Muscle of back (tissue), 11 donors: ENCODE data around the gene SPECC1. TPM values are rescaled to one million over a fixed set of nuclear protein-coding genes. Genes with fewer than 3 reads are reported as not detected.
"Not testable (repeated sequence)": the region's sequence is repeated elsewhere in the genome, so short reads cannot be mapped to it uniquely, and the experiment has no call there.

Experiments
- DNase-seq, 3 donors: peaks; one replicate each; pipeline versions ENCODE4 v3.0.0 to v3.0.0-alpha.2; 2013
- polyA plus RNA-seq, 10 donors: library from polyadenylated mRNA; unstranded; fragments of 120-200 nt; gene quantifications; one replicate each; pipeline ENCODE4 v1.2.1, GENCODE V29; 2013; ENCODE audit not compliant: insufficient read length in 10 of 10

Gene SPECC1
- polyA plus RNA-seq, 10 donors, result 6.1 to 11.2 (median 7.8) TPM

DNA sequence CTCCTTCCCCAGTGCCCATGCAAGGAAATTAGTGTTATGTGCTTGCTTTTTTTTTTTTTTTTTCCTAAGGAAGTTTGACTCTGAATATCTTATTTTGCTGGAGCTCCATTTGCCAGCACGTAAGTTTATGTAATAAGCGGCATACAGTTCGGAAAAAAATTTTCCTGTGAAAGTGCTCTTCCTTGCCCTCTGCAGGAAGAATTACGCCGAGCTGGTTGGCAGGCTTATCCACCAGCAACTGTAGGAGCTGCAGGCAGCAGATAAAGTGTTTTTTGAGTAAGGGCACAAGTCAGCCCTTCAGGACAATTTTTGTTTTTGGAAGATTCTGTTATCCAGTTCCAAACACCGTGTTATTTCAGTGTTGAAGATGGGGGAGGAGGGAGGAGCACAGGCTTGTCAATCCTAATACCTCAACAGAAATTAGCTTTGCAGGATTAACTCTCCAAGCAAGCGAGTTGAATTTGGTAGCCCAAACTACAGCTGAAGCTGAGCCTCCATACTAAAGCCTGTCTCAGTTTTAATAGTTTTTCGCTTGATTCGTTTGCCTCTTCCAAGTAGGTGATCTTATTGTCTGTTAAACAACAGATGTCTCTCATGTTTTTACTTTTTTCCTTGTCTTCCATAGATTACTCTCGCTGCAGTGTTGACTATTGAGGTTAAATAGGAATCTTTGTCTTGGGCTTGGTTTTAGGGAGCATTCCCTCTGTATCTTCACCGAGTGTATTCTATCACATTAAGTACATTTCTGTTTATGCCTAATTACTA is 1.1 kb downstream of the SPECC1 start:
- DNase-seq, result peak; percentile 38 to 77 (median 63)

DNA sequence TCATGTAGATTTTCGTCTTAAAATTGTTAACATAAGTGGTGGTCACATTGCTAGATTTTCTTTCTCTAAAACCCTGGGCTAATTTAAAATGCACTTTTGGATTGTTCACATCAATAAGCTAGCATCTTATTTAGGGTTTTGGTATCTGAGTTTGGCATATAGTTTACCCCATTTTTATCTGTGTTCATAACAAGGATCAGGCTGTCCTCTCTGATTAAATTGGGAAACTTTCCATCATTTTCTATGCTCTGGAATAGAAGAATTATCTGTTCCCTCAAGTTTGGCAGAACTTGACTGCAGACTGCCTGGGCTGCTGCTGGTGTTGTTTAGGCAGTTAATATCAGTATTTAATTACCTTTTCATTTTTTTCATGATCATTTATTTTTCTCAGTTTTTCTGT is 1.8 kb downstream of the SPECC1 start:
- DNase-seq, result no peak

DNA sequence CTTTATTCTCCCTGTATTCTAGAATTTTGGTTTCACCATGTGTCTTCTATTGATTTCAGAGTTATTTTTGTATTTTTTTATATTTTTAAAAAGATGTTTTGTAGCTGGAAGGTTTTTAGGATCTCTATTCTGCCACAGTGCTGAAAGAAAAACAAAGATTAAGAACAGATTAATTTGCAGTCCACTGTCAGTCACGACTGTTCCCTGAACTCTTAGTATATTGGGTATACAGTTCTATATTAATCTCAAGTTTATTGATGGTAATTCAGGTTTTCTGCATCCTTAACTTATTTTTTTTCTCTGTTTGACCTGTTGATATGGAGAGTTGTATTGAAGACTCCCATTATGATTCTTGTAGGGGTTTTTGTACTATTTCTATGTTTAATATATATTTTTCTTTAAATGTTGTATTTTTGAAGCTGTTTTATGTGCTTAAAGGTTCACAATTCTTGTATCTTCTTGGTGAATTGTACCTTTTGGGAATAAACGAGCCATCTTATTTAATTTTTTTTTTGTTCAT is 2.9 kb downstream of the SPECC1 start:
- DNase-seq, result no peak

DNA sequence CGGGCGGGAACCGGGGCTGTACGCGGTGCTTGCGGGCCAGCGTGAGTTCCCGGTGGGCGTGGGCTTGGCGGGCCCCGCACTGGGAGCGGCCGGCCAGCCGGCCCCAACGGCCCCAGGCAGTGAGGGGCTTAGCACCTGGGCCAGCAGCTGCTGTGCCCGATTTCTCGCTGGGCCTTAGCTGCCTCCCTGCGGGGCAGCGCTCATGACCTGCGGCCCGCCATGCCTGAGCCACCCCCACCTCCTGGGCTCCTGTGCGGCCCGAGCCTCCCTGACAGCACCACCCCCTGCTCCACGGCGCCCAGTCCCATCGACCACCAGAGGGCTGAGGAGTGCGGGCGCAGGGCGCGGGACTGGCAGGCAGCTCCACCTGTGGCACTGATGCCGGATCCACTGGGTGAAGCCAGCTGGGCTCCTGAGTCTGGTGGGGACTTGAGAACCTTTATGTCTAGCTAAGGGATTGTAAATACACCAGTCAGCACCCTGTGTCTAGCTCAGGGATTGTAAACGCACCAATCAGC is 7.4 kb downstream of the SPECC1 start:
- DNase-seq, result not testable (repeated sequence)

DNA sequence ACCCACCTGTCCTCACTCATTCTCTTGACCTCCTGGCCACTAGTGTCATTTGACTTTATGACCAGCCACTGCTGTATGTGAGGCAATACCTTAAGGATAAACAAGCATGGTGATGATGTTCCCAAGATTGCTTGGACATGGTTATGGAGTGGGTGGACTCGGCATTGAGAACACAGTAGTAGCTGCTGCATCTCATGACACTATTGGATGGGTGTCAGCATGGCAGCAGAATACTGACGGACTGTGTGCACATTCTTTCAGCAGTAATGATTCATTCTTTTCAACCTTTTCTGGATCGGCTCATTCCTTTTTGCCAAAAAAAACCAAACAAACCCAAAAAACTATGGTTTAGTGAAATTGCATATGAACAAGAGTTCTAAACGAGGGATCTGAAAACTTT is 13.5 kb downstream of the SPECC1 start:
- DNase-seq, result no peak

DNA sequence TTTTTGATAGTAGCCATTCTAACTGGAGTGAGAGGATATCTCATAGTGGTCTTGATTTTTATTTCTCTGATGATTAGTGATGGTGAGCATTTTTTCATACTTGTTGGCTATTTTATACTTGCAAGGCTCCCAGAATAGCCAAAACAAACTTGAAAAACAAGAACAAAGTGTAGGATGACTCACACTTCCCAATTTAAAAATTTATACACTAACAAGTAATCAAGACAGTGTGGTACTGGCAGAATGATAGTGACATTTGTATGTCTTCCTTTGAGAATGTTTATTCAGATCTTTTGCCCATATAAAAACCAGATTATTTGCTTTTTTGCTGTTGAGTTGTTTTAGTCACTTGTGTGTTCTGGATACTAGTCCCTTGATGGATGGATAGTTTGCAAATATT is 17.8 kb downstream of the SPECC1 start:
- no peak for DNase-seq

DNA sequence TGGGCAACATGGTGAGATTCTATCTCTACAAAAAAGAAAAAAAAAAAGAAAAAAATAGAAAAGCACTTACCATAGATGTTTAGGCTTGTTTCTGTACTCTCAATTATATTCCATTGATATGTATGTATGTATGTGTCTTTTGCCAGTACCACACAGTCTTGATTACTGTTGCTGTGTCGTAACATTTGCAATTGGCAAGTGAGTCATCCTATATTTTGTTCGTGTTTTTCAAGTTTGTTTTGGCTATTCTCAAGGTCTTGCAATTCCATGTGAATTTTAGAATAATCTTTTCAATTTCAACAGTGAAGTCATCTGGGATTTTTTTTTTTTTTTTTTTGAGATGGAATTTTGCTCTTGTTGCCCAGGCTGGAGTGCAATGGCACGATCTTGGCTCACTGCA is 19.3 kb downstream of the SPECC1 start:
- DNase-seq, result no peak

DNA sequence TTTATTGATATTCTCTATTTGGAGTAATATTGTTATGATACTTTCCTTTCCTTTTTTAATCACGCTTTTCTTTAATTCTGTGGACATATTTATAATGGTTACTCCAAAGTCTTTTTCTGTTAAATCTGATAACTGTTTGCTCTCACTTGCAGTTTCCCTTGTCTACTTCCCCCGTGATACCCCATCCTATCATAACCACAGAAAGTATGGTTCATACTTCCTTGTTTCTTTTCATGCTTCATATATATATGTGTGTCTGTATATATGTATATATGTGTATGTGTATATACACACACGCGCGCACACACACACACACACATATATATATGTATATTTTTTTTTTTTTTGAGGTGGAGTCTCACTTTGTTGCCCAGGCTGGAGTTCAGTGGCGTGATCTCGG is 23.5 kb downstream of the SPECC1 start:
- DNase-seq, result no peak

DNA sequence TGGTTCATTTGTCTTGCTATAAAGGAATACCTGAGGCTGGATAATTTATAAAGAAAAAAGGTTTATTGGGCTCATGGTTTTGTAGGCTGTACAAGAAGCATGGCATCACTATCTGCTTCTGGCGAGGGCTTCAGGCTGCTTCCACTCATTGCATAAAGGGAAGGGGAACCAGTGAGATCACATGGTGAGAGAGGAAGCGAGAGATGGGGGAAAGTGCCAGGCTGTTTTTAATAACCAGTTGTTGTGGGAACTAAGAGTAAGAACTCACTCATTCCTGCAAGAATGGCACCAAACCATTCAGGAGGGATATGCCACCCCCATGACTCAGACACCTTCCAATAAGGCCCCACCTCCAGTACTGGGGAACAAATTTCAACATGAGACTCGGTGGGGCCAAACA is 24.3 kb downstream of the SPECC1 start:
- no peak for DNase-seq

DNA sequence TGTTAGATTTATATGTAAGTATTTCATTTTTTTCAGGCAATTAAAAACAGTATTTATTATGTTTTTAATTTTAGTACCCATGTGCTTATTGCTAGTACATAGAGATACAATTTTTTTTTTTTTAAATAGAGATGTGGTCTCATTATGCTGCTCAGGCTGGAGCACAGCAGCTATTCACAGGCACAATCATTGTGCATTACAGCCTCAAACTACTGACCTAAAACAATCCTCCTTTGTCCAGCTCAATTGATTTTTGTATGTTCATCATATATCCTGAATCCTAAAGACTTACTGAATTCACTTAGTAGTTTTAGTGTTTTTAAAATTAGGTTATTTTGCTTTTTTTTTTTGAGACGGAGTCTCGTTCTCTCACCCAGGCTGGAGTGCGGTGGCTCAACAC is 26.3 kb downstream of the SPECC1 start:
- no peak for DNase-seq

DNA sequence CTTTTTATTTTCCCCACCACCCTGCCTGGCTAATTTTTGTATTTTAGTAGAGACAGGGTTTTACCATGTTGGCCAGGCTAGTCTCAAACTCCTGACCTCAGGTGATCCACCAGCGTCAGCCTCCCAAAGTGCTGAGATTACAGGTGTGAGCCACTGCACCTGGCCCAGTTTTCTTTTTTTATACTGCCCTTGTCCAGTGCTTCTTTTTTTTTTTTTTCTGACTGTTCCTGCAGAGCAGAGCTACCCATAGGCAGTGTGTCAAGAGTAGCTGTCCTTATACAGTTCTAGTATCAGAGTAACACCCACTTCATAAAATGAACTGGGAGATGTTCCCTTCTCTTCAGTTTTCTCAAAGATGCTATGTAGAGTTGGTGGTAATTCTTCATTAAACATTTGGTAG is 28.1 kb downstream of the SPECC1 start:
- DNase-seq, result not testable (repeated sequence)

DNA sequence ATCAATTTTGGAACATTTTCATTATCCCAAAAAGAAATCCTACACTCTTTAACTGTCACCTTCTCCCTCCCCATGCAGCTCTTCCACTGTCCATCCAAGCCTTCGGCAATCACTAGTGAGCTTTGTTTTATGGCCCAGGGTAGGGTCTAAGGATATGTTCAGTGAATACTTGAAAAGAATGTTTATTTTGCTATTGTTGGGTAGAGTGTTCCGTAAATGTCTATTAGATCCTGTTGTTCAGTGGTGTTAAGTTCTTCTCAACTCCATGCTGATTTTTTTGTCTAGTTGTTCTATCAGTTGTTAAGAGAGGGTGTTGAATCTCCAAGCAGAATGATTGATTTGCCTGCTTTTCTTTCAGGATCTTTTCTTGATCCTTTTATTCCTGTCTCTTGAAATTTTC is 29.9 kb downstream of the SPECC1 start:
- DNase-seq, result no peak

DNA sequence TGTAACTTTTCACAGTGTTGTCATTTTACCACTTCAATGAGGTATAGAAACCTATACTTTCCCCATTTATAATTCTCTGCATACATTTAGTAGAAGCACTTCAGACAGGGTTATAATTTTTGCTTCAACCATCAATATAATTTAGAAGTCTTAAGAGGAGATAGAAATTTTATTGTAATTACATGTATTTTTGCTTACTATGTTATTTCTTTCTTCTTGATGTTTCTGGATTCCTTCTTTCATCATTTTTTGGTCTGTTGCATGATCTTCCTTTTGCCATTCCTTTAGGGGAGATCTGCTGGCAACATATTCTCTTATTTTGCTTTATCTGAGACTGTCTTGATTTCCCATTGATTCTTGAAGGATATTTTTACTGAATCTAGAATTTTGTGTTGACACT is 31.1 kb downstream of the SPECC1 start:
- no peak for DNase-seq

DNA sequence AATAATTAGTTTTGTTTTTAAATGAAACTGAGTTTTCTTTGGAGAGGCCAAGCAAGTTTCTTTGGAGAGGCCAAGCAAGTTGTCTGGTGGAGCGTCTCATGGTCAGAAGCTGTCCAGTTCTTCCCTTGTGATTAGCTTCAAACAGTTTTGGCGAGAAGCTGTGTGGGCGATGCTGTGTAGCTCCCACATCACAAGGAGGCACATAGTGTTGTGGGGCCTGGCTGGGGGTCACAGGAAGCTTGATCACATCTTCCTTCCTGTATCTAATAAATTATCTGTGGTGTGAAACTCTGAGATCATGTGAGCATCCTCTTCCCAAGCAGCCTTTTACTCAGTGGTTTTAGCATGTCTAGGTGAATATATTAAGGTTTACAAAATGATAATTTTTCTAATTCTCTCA is 33.9 kb downstream of the SPECC1 start:
- no peak for DNase-seq

DNA sequence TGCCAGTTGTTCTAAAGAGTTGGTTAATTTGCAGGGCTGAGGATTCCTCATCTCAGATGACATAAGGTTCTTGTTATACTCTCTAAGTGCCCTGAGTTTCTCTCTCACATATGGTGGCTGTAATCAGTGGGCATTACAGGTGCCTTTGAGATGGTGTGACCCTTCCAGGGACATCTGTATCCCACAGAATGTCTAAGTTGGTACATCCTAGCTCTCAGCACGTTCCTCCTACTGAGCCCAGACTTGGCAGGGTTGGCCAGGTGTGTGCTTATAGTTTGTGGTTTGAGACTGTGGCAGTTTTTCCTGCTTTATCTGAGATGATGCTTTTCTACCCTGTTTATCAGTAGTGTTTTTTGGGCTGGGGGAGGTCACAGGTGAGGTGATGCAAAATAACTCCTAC is 36.3 kb downstream of the SPECC1 start:
- DNase-seq, result no peak

DNA sequence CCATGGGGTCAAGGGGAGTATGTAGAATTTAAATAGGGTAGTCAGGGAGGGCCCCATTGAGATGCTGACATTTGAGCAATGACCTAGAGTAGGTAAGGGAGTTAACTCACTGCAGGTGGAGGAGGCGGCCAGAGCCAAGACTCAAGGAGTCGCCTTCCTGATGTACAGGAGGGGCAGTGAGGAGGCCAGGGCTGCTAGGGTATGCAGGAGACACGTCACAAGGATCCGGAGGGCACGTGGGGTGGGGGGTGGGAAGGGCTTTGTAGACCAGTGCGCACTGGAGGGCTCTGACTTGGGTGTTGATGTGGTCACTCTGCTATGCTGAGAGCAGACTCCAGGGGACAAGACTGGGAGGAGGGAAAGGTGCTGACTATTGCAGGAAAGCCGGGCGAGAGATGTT is 37.5 kb downstream of the SPECC1 start:
- DNase-seq, result no peak

DNA sequence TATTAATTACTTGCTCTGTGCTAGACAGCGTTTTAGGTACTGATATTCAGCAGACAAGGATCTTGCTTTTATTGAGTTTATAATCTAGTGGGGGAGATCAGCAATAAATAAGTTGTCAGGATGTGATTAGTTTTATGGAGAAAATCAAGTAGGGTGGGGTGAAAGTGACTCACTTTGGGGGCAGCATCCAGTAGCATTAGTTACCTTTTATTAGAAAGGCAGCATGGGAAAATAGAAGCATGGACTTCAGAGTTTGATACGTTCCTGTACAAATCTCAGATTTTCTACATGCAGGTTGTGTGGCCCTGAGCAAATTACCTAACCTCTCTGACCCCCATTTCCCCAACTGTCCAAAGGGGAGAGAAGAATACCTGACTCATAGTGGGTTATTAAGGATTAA is 42.5 kb downstream of the SPECC1 start:
- DNase-seq, result no peak

DNA sequence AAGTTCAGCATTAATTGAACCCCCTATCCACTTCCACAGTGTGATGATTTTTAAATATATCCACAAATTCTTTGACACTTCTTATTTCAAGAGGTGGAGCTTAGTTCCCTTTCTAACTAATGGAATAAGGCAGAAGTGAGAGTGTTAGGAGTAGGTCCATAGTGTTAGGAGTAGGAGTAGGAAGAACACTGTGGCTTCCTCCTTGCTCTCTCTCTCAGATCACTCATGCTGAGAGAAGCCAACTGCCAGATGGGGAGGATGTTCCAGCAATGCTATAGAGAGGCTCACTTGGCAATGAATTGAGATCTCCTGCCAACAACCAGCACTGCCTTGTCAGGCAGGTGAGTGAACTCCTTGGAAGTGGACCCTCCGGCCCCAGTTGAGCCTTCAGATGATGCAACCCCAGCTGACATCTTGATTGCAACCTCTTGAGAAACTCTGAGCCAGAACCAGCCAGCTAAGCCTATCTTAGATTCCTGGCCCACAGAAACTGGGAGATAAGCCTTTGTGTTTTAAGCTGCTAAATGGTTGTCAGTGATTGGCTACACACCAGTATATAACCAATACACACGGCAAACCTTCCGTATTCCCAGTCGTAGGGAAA is 44.3 kb downstream of the SPECC1 start:
- DNase-seq, result peak in 1 of 3 donors; percentile 5

DNA sequence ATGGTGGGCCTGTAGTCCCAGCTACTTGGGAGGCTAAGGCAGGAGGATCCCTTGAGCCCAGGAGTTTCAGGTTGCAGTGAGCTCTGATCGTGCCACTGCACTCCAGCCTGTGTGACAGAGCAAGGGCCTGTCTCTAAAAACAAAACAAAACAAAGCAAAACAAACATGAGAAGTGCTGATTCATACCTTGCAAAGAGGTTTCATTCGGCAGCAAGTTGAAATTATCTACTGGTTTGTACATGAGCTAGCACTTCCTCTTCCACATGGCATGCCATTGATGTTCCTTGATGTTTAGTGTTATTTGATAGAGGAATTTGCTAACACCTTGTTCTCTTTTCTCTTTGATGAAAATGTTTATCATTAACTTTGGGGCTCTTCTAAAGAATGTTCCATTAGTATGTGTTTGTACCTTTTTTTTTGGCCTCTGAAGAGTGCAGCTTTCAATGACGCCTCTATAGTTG is 50.6 kb downstream of the SPECC1 start:
- DNase-seq, result no peak

DNA sequence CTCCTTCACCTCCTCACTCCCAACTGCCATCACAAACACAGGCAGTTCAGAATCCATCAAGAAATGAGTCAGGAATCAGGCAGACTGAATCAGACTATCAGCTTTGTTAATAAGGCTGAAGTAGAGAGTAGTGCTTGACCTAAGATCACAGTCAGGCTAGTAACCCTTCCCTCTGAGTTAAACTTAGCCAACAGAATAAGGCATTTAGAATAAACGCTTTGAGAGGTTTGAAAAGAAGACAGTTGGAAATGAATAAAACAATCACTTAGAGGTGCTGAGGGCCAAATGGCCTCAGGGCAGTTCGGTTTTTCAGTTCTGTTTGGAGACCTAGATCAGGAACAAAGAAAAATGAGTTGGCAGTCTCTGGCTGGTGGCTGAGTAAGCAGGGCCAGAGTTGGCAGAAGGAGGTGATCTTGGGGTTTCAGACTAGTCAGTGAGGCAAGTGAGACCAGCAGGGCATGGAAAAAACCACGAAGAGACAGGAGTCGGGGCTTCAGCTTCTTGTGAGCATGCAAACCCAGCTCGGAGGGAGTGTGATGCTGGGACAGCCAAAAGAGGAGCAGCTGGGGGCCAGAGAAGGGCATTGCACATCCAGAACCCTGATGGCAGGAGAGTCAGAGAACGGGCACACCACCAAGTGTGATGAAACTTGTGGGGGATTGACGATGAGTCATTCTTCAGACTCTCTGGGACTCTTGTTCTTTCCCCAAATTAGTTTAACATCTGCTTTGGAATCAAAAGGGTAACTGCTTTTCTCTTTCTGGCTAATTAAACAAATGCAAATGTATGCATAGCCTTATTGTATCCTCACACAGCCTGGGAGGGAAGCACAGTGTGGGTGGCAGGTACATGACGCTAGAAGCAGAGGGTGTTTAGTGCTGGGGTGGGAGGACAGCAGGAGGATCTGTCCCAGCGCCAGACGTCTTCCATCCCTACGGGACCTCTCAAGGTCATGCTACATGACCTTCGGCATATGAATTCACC is 54.8 kb downstream of the SPECC1 start:
- peak; percentile 62 to 86 (median 67) for DNase-seq

DNA sequence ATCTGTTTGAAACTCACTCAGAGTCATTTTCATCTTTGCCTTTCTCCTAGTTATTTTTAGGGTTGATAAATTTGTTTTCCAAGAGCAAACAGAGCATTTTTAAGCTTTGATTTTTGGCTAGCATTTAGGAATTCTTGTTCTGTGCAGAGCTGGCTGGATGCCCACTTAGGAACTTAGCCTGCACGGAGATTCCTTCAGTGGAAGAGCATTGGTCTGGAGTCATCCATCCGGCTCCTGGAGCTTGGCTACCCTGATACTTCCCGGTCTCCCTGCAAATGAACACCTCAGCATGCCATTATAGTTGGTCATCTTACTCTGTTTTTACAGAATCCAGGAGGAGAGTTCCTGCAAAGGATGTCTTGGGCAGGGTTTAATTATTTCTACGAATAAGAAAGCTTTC is 57.1 kb downstream of the SPECC1 start:
- peak; percentile 71 to 90 (median 84) for DNase-seq

DNA sequence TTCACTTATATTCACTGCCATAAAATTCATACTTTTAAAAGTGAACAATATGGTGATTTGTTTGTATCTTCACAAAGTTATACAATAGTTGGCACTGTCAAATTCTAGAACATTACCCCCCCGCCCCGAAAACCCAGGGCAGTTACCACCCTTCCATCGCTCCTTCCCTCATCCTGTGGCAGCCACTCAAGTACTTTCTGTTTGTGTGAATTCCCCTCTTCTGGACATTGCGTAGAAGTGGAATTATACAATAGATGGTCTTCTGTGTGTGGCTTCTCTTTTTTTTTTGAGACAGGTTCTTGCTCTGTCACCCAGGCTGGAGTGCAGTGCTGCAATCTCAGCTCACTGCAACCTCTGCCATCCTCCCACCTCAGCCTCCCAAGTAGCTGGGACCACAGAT is 58.6 kb downstream of the SPECC1 start:
- no peak for DNase-seq
